Subcutaneous adipose tissue (tissue), 4 donors: ENCODE results near the gene NODAL. TPM values are rescaled to one million over a fixed set of nuclear protein-coding genes. Genes with fewer than 3 reads are reported as not detected.

ENCODE experiments used
- CTCF ChIP-seq: fragments of 450-650 bp; IDR thresholded peaks from one replicate; pipeline ENCODE4 v1.5.1; 2016; ENCODE audit warnings: low read depth, mild to moderate bottlenecking, control low read depth, antibody characterized with exemption, moderate library complexity
- total RNA-seq, 4 donors: library from RNA; depleted of rRNA; stranded (reverse); fragments of >200 nt; gene quantifications; one replicate each; pipeline ENCODE4 v1.1.0, GENCODE V29; 2016

NODAL gene
- total RNA-seq, 4 donors from 2014 or later, result not detected

- TF ChIP-seq CTCF, result no peak
Measured at GRCh38 chr10:70391654-70392053, 49.8 kb downstream of the NODAL start.

Other genes with a start within 250 kb of the NODAL start
- gene PPA1, start 208.3 kb downstream of the NODAL start, total RNA-seq, result 100 to 1,000 TPM; 111 to 437 (median 133) TPM
- gene NPFFR1, start 157.7 kb downstream of the NODAL start, total RNA-seq, result not detected
- gene LRRC20, start 59.1 kb downstream of the NODAL start, total RNA-seq, result 1 to 10 TPM; 2.3 to 5.8 (median 3.5) TPM
- gene EIF4EBP2, start 37.5 kb downstream of the NODAL start, total RNA-seq, result 100 to 1,000 TPM; 185 to 225 (median 195) TPM
- gene PALD1, start 37.1 kb upstream of the NODAL start, total RNA-seq, result 1 to 10 TPM; 1.0 to 4.5 (median 2.9) TPM
- gene PRF1, start 161.1 kb upstream of the NODAL start, total RNA-seq, result 1 to 10 TPM; 2.0 to 5.3 (median 3.3) TPM
- gene ADAMTS14, start 230.8 kb upstream of the NODAL start, total RNA-seq, result not detected